Activated CD8-positive, alpha-beta T cell treated with anti-CD3 and anti-CD28 coated beads, Interleukin-2, amount 10 ng/mL, durations not matched to agents 7 days and 5 days (primary cell): ENCODE data around the gene BACE2. TPM values are rescaled to one million over a fixed set of nuclear protein-coding genes. Genes with fewer than 3 reads are reported as not detected.

Experiments used
- ATAC-seq: fragments of 150-1000 bp; cut with Tn5 transposase; one replicate; pipeline ENCODE4 v1.10.0; 2021; ENCODE audit warnings: moderate library complexity
- CTCF ChIA-PET: fragments of 350-600 bp; sonication (Branson Sonifier 250); formaldehyde crosslinking; loops from one replicate; lab custom pipeline; 2021; ENCODE audit warnings: antibody characterized with exemption; lab: Charles Lee
- POLR2A ChIA-PET: fragments of 350-600 bp; sonication (Branson Sonifier 250); formaldehyde crosslinking; loops from one replicate; lab custom pipeline; 2021; ENCODE audit warnings: antibody characterized with exemption; lab: Charles Lee
- DNase-seq: peaks from one replicate; pipeline ENCODE4 v3.0.0-alpha.2; 2020
- H3K27ac Mint-ChIP-seq: one replicate; pipeline ENCODE4 v1.8.0; 2021; ENCODE audit warnings: mild to moderate bottlenecking, mixed read lengths
- H3K27me3 Mint-ChIP-seq: one replicate; pipeline ENCODE4 v1.8.0; 2021; ENCODE audit warnings: low read depth, mixed read lengths
- H3K36me3 Mint-ChIP-seq: one replicate; pipeline ENCODE4 v1.8.0; 2021; ENCODE audit warnings: low read depth, mixed read lengths
- H3K4me1 Mint-ChIP-seq: one replicate; pipeline ENCODE4 v1.8.0; 2021; ENCODE audit warnings: low read depth, mixed read lengths
- H3K4me3 Mint-ChIP-seq: one replicate; pipeline ENCODE4 v1.8.0; 2021; ENCODE audit warnings: mild to moderate bottlenecking, mixed read lengths
- H3K9me3 Mint-ChIP-seq: one replicate; pipeline ENCODE4 v1.8.0; 2022; ENCODE audit warnings: mixed read lengths; ENCODE audit not compliant: insufficient read depth
- total RNA-seq, 2 experiments: library from RNA; stranded (reverse); gene quantifications; one replicate each; pipeline ENCODE4 v1.2.3, GENCODE V29; 2021

Gene BACE2
- total RNA-seq, 2 experiments from 2014 or later: 4.1 to 4.6 TPM

GRCh38 chr21:41208376-41208763, 40.4 kb downstream of the BACE2 start:
- Mint-ChIP-seq H3K27me3 (peaks cover 7% of the 10 kb centered on the region), H3K4me1 (peaks cover 12% of the 10 kb centered on the region), H3K4me3 (no peak overlapping the region), H3K27ac (peak overlapping the region; percentile 21), H3K36me3 (no peaks in the 10 kb centered on the region), H3K9me3 (no peaks in the 10 kb centered on the region)
- ChIA-PET POLR2A (no interaction called here), CTCF (no interaction called here)
- ATAC-seq: no peak
- DNase-seq: no peak

GRCh38 chr21:41209016-41209619, 41.2 kb downstream of the BACE2 start:
- peaks cover 12% of the 10 kb centered on the region for H3K4me1 Mint-ChIP-seq
- H3K36me3 Mint-ChIP-seq: no peaks in the 10 kb centered on the region
- DNase-seq: no peak
- no peaks in the 10 kb centered on the region for H3K9me3 Mint-ChIP-seq
- ChIA-PET CTCF (no interaction called here), POLR2A (no interaction called here)
- H3K4me3 Mint-ChIP-seq: no peak overlapping the region
- H3K27me3 Mint-ChIP-seq: peaks cover 6% of the 10 kb centered on the region
- H3K27ac Mint-ChIP-seq: no peak overlapping the region
- ATAC-seq: no peak

- ATAC-seq (no peak), DNase-seq (no peak)
- no peaks in the 10 kb centered on the region for H3K9me3 Mint-ChIP-seq
- no peak overlapping the region for H3K4me3 Mint-ChIP-seq
- no peaks in the 10 kb centered on the region for H3K36me3 Mint-ChIP-seq
- peaks cover 6% of the 10 kb centered on the region for H3K27me3 Mint-ChIP-seq
- H3K27ac Mint-ChIP-seq: no peak overlapping the region
- H3K4me1 Mint-ChIP-seq: peaks cover 12% of the 10 kb centered on the region
- ChIA-PET POLR2A (no interaction called here), CTCF (no interaction called here)
Observed at GRCh38 chr21:41210426-41211059, 42.6 kb downstream of the BACE2 start.

- CTCF ChIA-PET: no interaction called here
- Mint-ChIP-seq H3K27me3 (peaks cover 11% of the 10 kb centered on the region), H3K4me3 (no peak overlapping the region), H3K4me1 (peaks cover 14% of the 10 kb centered on the region), H3K36me3 (no peaks in the 10 kb centered on the region), H3K9me3 (no peaks in the 10 kb centered on the region), H3K27ac (no peak overlapping the region)
- POLR2A ChIA-PET: no interaction called here
- no peak for ATAC-seq
- DNase-seq: no peak
Observed at GRCh38 chr21:41211060-41211805, 43.3 kb downstream of the BACE2 start.

GRCh38 chr21:41213021-41213420, 45.1 kb downstream of the BACE2 start:
- no peak for ATAC-seq
- CTCF ChIA-PET: interaction anchor here (1.6 kb wide), 1 partner anchor 42 kb away, joined by 3 read pairs; no protein-coding TSS in a partner anchor

GRCh38 chr21:41215856-41216408, 48.0 kb downstream of the BACE2 start:
- ChIA-PET CTCF (interaction anchor here (0.7 kb wide), 1 partner anchor 67 kb away, joined by 3 read pairs; no protein-coding TSS in a partner anchor), POLR2A (no interaction called here)
- H3K27ac Mint-ChIP-seq: no peak overlapping the region
- no peak for ATAC-seq
- H3K36me3 Mint-ChIP-seq: no peaks in the 10 kb centered on the region
- peaks cover 2% of the 10 kb centered on the region for H3K4me1 Mint-ChIP-seq
- H3K27me3 Mint-ChIP-seq: peaks cover 14% of the 10 kb centered on the region
- no peak for DNase-seq
- H3K9me3 Mint-ChIP-seq: no peaks in the 10 kb centered on the region
- no peak overlapping the region for H3K4me3 Mint-ChIP-seq

More at GRCh38 chr21:41213021-41213420, 45.1 kb downstream of the BACE2 start:
- H3K27me3 Mint-ChIP-seq: peaks cover 14% of the 10 kb centered on the region
- DNase-seq: no peak
- no peak overlapping the region for H3K4me3 Mint-ChIP-seq
- no peak overlapping the region for H3K27ac Mint-ChIP-seq
- peaks cover 8% of the 10 kb centered on the region for H3K4me1 Mint-ChIP-seq
- POLR2A ChIA-PET: interaction anchor here (0.6 kb wide), 1 partner anchor 23 kb away, joined by 3 read pairs; no protein-coding TSS in a partner anchor
- H3K9me3 Mint-ChIP-seq: no peaks in the 10 kb centered on the region
- H3K36me3 Mint-ChIP-seq: no peaks in the 10 kb centered on the region

- Mint-ChIP-seq H3K4me3 (no peak overlapping the region), H3K27me3 (peaks cover 14% of the 10 kb centered on the region), H3K9me3 (no peaks in the 10 kb centered on the region), H3K4me1 (peaks cover 2% of the 10 kb centered on the region), H3K36me3 (no peaks in the 10 kb centered on the region), H3K27ac (no peak overlapping the region)
- DNase-seq (no peak), ATAC-seq (no peak)
- POLR2A ChIA-PET: no interaction called here
- CTCF ChIA-PET: no interaction called here
Observed at GRCh38 chr21:41216486-41216885, 48.5 kb downstream of the BACE2 start.

GRCh38 chr21:41217671-41218385, 49.9 kb downstream of the BACE2 start:
- Mint-ChIP-seq H3K27ac (no peak overlapping the region), H3K36me3 (no peaks in the 10 kb centered on the region), H3K4me1 (peaks cover 2% of the 10 kb centered on the region), H3K4me3 (no peak overlapping the region), H3K9me3 (no peaks in the 10 kb centered on the region), H3K27me3 (peaks cover 14% of the 10 kb centered on the region)
- no peak for DNase-seq
- no peak for ATAC-seq
- POLR2A ChIA-PET: no interaction called here
- CTCF ChIA-PET: no interaction called here

GRCh38 chr21:41219498-41220207, 51.7 kb downstream of the BACE2 start:
- H3K9me3 Mint-ChIP-seq: no peaks in the 10 kb centered on the region
- POLR2A ChIA-PET: no interaction called here
- H3K27ac Mint-ChIP-seq: no peak overlapping the region
- CTCF ChIA-PET: no interaction called here
- ATAC-seq (no peak), DNase-seq (no peak)
- peaks cover 2% of the 10 kb centered on the region for H3K4me1 Mint-ChIP-seq
- H3K27me3 Mint-ChIP-seq: peaks cover 12% of the 10 kb centered on the region
- H3K36me3 Mint-ChIP-seq: no peaks in the 10 kb centered on the region
- no peak overlapping the region for H3K4me3 Mint-ChIP-seq

GRCh38 chr21:41220208-41220733, 52.3 kb downstream of the BACE2 start:
- Mint-ChIP-seq H3K27ac (no peak overlapping the region), H3K36me3 (no peaks in the 10 kb centered on the region), H3K4me3 (no peak overlapping the region), H3K9me3 (no peaks in the 10 kb centered on the region), H3K4me1 (peaks cover 3% of the 10 kb centered on the region), H3K27me3 (peaks cover 12% of the 10 kb centered on the region)
- ChIA-PET CTCF (no interaction called here), POLR2A (no interaction called here)
- DNase-seq: no peak
- ATAC-seq: no peak
